ENCODE results near the gene DGKZ.
A peak's percentile ranks its signal among the peaks of the same experiment; 100 is the strongest.

The DGKZ gene

DNA sequence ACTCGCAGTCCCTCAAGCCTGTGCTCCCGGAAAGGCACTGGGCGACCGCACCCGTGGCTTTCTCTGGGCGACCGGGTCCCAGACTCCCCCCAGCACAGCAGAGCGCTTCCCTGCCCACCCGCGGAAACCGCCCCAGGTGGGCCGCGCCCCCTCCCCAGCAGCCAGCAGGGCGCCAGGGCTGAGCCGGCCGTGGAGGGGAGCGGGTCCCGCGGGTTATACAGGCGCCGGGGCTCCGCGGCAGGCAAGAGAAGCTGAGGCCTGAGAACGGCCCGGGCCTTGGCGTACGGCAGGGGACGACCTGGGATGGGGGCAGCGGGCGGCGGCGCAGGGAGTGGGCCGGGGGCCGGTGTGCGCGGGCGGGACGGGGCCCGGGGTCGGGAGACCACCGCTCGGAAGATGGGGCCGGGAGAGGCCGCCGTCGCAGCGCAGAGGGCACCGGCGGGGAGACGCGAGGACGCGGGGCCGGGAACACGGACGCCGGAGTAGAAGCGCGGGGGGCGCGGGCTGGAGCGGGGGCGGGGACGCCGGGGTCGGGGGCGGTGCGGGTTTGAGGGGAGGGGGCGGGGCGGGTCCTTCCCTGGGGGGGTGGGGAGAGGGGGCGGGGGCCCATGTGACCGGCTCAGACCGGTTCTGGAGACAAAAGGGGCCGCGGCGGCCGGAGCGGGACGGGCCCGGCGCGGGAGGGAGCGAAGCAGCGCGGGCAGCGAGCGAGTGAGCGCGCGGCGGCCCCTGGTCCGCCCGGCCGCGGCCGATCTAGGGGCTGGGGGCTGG lies 34.0 kb downstream of the DGKZ start, which contains the start of gene MDK:
TSS of gene MDK (plus strand) at position 622 of the 771 bp plus-strand sequence. CDS start 389 bp downstream, outside the sequence.
- no peak for DNase-seq (ENCODE audit: low read depth in 2 of 2)

DNA sequence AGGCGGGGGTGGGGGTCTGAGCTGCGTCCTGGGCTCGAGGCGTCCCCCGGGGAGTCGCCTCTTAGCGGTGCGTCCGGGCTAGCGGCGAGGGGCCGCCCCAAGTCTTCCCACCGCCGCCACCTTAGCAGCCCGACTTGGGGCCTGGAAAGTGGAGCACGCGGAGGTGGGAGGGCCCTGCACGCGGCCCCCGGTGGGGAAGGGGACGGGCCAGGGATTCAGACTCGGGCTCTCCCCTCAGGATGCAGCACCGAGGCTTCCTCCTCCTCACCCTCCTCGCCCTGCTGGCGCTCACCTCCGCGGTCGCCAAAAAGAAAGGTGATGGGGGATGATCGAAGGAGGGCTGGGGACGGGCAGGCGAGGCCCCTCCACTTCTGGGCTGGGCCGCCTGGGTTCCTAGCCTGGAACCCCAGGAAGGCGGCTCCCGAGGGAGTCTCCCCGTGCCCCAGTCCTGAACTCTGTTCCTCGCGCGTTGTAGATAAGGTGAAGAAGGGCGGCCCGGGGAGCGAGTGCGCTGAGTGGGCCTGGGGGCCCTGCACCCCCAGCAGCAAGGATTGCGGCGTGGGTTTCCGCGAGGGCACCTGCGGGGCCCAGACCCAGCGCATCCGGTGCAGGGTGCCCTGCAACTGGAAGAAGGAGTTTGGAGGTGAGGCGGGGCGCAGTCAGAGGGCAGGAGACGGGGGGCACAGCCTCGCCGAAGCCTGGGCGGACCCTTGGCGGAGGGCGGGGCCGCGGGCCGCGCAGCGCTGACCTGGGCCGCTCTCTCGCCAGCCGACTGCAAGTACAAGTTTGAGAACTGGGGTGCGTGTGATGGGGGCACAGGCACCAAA lies 34.8 kb downstream of the DGKZ start:
- no peak for DNase-seq (ENCODE audit: low read depth in 2 of 2)

DNA sequence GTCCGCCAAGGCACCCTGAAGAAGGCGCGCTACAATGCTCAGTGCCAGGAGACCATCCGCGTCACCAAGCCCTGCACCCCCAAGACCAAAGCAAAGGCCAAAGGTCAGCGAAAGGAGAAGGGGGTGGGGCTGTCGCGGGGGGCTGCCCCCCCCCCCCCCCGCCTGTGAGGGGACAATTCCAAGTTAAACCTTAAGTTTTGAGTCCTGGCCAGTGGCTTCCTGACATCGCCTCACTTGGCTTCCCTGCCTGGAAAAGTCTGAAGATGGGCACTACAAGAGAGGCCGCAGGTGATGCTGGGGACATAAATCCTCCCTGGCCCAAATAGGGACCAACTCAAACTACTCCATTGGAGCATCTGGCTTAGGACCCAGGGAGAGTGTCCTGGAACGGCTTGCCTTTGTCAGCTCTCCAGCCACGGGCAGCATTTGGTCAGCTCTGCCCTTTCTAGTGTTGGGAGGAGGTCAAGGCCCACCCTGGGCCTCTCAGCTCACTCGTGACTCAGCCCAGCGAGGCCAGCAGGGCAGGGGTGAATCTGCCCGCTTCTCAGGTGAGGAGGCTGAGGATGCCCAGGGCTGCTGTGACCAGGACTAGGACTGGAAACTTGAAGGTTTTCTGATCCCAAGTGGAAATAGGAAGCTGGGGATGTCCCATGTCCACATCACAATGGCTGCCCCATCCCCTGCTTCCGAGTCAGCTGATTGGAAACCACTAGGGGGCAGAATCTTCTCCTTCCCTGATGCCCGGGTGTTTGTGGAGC lies 35.6 kb downstream of the DGKZ start:
- DNase-seq (ENCODE audit: low read depth in 2 of 2), result no peak

DNA sequence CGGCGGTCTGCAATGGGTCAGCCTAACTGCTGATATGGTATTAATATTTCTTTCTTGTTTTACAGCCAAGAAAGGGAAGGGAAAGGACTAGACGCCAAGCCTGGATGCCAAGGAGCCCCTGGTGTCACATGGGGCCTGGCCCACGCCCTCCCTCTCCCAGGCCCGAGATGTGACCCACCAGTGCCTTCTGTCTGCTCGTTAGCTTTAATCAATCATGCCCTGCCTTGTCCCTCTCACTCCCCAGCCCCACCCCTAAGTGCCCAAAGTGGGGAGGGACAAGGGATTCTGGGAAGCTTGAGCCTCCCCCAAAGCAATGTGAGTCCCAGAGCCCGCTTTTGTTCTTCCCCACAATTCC lies 36.1 kb downstream of the DGKZ start:
- no peak for DNase-seq (ENCODE audit: low read depth in 2 of 2)

- DNase-seq (ENCODE audit: low read depth in 2 of 2), result no peak
Observed at GRCh38 chr11:46383974-46384701, 36.9 kb downstream of the DGKZ start.

GRCh38 chr11:46385169-46386004 lies 38.1 kb downstream of the DGKZ start:
- DNase-seq (ENCODE audit: low read depth in 2 of 2), result no peak

DNA sequence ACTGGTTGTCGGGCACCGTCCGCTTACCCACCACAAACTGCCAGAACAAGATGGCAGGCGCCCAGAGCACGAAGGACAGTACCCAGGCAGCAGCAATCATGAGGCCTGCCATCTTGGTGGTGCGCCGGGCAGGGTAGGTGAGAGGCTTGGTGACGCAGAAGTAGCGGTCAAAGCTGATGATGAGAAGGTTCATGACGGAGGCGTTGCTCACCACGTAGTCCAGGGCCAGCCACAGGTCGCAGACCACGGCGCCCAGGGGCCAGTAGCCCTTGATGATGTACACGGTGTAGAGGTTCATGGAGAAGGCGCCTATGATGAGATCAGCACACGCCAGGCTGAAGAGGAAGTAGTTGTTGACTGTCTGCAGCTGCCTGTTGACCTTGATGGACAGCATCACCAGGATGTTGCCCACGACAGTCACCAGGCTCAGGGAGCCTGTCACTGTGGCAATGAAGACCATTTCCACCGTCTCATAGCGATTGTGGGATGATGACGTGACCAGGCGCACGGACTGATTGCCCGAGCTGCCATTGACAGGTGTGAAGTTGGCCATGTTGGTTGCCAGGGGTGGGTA lies 38.8 kb downstream of the DGKZ start:
- no peak for DNase-seq (ENCODE audit: low read depth in 2 of 2)

- DNase-seq (ENCODE audit: low read depth in 2 of 2), result no peak
Observed at GRCh38 chr11:46386674-46387073, 39.4 kb downstream of the DGKZ start.

GRCh38 chr11:46387456-46387855 lies 40.2 kb downstream of the DGKZ start:
- no peak for DNase-seq (ENCODE audit: low read depth in 2 of 2)

- no peak for DNase-seq (ENCODE audit: low read depth in 2 of 2)
Observed at GRCh38 chr11:46387919-46388618, 40.8 kb downstream of the DGKZ start.

- no peak for DNase-seq (ENCODE audit: low read depth in 2 of 2)
Observed at GRCh38 chr11:46388619-46389449, 41.6 kb downstream of the DGKZ start.

- DNase-seq (ENCODE audit: low read depth in 2 of 2), result peak in 1 of 2 experiments; percentile 64
Observed at GRCh38 chr11:46389450-46390330, 42.4 kb downstream of the DGKZ start.

DNA sequence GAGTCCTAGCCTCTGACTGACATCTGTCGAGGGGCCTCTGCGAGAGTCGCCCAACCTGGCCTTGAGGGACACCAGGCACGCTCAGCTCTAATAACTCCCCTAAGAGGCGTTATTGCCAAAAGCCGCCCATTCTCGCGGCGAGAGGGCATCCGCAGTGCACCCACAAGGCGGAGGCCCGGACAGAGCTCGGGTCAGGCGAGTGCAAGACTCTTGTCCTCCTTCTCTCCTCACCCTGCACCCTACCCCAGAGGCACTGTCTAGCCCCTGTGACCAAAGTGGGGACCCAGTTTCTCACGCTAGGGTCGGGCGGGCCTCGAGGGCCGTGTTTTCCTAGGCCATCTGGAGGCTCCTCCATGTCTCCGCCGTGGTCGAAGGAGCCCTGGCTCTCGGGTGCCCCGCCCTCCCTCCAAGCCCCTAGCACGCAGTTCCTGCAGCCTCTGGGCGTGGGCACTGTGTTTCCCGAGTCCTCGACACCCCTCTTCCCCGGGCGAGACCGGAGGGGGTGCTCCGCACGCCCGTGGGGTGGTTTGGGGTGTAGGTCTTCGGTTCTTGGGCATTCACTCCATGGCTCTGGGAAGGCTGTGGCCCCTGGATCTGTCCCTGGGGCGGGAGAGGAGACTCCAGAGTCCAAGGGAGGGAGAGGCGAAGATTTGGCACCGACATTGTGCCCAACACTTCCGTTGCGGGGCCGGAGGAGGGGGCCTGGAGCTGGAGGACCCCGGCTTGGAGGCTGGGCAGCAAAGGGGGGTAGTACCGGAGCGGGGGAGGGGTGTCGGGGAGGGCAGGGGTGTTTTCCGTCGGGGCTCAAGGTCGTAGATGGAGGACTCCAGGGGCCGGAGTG lies 43.3 kb downstream of the DGKZ start:
- no peak for DNase-seq (ENCODE audit: low read depth in 2 of 2)

GRCh38 chr11:46391186-46391577 lies 43.9 kb downstream of the DGKZ start:
- DNase-seq (ENCODE audit: low read depth in 2 of 2), result no peak

DNA sequence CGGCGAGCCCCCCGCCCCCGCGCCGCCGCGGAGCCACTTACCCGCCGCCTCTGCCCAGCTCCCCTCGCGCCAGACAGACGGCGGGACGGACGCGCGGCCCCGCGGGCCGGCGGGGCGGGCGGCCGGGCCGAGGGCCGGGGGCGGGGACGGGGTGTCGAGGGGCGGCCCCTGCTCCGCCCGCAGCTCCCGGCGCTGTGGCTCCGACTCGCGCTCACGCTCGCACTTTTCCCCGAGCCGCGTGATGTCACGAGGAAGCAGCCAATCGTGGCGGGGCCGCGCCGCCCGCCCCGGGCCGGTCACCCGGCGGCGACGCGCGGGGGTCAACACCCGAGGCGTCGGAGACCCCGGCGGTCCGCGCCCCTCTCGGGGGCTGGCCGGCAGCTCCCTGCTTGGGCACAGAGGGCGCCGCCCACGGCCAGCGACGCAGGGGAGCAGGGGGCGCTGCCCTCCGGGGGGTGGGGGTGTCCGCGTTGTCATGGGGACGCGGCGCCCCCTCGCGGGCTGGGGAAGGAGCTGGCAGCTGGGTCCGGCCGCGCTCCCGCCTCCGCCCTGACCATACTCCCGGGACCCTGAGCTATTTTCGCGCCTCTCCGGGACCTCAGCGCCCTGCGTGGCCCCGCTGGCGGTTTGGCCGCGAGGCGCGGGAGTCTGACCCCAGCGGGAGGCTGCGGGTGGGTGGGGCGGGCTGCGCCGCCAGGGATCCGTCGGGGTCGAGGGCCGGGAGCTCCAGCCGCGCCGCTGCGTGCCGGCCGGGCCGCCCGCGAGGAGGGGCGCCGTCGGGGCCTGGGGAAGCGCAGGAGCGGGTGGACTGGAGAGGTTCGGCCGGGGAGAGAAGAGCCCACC lies 44.5 kb downstream of the DGKZ start, which contains the start of gene CHRM4:
TSS of gene CHRM4 (minus strand) at position 199 of the 843 bp plus-strand sequence. CDS start 5,219 bp downstream, outside the sequence.
- no peak for DNase-seq (ENCODE audit: low read depth in 2 of 2)
